ENCODE data around the gene FOXC2.

Gene FOXC2

DNA sequence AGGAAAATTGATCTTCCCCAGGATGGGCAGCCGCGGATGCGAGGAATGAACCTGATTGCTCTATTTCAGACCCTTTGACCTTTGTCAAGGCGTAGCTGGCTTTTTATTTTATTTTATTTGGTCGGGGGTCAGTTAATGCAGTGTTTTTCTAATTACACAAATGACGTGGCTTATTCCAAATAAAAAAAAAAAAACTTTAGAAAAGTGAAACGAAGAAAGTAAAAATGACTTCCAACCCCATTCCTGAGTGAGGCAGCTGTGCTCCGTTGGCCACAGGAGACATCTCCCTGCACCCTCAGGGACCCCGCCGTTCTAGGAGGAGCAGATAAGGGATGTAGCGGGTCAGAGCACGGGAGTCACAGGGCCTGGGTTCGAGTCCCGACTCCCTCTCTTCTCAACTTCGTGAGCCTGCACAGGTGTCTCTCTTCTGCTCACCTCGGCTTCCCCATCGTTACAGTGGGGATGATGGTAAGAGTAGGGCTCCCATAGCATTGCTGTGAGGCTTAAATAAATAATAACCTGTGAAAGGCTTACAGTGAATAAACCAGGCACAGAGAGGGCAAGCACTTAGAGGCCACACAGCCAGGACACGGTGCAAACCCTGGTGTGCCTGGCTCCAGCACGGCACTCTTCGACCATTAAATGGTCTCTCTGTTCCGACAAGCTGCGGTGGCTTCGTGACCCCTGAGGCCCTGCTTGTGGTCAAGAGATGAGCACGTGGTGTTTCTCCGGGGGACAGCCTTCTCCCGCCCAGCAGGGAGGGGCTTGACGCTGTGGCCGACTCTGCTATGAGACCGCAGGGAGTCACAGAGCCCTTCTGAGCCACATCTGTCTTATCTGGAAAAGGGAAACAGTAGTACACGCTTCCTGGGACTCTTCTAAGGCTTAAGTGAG is 46.1 kb upstream of the FOXC2 start:
- no peak for TF ChIP-seq TAF1 (IDR thresholded peaks at IDR 0.05; ENCODE audit: borderline replicate concordance, insufficient read depth, low read length)

DNA sequence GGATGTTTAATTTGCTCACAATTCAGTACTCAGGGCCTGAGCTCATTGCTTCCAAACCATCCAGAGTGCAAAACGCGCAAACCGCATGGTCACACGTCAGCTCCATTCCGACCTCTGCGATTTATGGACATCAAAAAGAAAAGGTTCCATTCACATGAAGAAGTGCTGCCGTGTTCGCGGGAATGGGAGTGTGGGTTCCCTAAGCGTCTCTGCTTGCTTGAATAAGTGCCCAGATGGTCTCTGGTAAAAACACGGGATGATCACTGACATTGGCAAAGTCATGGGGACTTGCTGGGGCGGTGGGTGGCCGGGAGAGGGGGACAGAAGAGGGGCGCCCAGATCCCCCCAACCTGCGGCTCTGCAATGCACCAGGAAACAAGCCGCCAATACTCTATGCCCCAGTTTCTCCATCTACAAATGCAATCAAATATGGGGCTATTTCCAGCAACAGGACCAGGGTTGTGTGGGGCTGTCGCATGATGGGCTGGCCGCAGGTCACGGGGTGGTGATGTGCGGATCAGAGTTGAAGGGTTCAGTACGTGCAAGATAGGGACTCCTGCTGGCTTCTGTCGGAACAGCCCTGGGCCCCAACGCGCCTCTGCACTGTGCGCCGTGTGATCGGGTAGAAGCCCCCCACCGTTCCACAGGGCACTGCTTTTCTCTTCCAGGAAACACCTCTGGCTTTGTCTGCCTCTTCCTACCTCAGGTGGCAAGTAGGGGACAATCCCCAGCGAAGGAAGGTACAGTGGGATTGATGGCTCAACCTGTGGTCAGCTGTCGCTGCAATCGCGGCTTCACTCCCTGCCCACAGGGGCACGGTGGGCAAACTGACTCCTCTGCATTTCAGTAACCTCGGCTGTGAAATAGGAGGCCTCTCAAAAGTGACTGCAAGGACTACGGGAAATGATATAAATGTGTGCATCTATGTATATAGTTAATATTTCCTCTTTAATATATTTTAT is 45.1 kb upstream of the FOXC2 start:
- TF ChIP-seq TAF1 (IDR thresholded peaks at IDR 0.05; ENCODE audit: borderline replicate concordance, insufficient read depth, low read length) (no peak), POLR2AphosphoS5 (IDR thresholded peaks at IDR 0.05; ENCODE audit: low read depth, low read length) (no peak)
- TF ChIP-seq, protein P1, sequence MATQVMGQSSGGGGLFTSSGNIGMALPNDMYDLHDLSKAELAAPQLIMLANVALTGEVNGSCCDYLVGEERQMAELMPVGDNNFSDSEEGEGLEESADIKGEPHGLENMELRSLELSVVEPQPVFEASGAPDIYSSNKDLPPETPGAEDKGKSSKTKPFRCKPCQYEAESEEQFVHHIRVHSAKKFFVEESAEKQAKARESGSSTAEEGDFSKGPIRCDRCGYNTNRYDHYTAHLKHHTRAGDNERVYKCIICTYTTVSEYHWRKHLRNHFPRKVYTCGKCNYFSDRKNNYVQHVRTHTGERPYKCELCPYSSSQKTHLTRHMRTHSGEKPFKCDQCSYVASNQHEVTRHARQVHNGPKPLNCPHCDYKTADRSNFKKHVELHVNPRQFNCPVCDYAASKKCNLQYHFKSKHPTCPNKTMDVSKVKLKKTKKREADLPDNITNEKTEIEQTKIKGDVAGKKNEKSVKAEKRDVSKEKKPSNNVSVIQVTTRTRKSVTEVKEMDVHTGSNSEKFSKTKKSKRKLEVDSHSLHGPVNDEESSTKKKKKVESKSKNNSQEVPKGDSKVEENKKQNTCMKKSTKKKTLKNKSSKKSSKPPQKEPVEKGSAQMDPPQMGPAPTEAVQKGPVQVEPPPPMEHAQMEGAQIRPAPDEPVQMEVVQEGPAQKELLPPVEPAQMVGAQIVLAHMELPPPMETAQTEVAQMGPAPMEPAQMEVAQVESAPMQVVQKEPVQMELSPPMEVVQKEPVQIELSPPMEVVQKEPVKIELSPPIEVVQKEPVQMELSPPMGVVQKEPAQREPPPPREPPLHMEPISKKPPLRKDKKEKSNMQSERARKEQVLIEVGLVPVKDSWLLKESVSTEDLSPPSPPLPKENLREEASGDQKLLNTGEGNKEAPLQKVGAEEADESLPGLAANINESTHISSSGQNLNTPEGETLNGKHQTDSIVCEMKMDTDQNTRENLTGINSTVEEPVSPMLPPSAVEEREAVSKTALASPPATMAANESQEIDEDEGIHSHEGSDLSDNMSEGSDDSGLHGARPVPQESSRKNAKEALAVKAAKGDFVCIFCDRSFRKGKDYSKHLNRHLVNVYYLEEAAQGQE (IDR thresholded peaks at IDR 0.05; ENCODE audit: insufficient read depth in 1 of 2, low read depth in 2 of 2, low read length in 2 of 2) = no peak

DNA sequence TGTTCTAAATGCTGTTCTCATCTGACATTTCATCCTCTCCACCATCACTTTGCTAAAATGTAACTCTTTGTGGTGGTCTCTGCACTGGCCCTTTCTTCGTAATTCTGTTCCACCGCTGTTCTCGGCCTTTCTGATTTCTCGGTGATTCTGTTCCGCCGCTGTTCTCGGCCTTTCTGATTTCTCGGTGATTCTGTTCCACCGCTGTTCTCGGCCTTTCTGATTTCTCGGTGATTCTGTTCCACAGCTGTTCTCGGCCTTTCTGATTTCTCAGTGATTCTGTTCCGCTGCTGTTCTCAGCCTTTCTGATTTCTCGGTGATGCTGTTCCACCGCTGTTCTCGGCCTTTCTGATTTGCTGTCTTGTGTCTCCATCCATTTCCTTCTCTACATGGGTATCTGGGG is 44.0 kb upstream of the FOXC2 start:
- TF ChIP-seq FOXP2 (optimal IDR thresholded peaks at IDR 0.05; ENCODE audit: borderline replicate concordance, extremely low read depth, extremely low read length, insufficient read depth) (no peak), TAF1 (IDR thresholded peaks at IDR 0.05; ENCODE audit: borderline replicate concordance, insufficient read depth, low read length) (no peak), POLR2AphosphoS5 (IDR thresholded peaks at IDR 0.05; ENCODE audit: low read depth, low read length) (no peak), SIN3A (IDR thresholded peaks at IDR 0.05; ENCODE audit: borderline replicate concordance, insufficient read depth, low read length) (no peak)
- TF ChIP-seq, protein P1 (IDR thresholded peaks at IDR 0.05; ENCODE audit: insufficient read depth in 1 of 2, low read depth in 2 of 2, low read length in 2 of 2) = no peak

- TF ChIP-seq FOXP2 (optimal IDR thresholded peaks at IDR 0.05; ENCODE audit: borderline replicate concordance, extremely low read depth, extremely low read length, insufficient read depth) (no peak), POLR2AphosphoS5 (IDR thresholded peaks at IDR 0.05; ENCODE audit: low read depth, low read length) (no peak), SIN3A (IDR thresholded peaks at IDR 0.05; ENCODE audit: borderline replicate concordance, insufficient read depth, low read length) (no peak), TAF1 (IDR thresholded peaks at IDR 0.05; ENCODE audit: borderline replicate concordance, insufficient read depth, low read length) (no peak)
- TF ChIP-seq, protein P1 (IDR thresholded peaks at IDR 0.05; ENCODE audit: insufficient read depth in 1 of 2, low read depth in 2 of 2, low read length in 2 of 2) = no peak
Measured at GRCh38 chr16:86523166-86523740, 43.4 kb upstream of the FOXC2 start.

DNA sequence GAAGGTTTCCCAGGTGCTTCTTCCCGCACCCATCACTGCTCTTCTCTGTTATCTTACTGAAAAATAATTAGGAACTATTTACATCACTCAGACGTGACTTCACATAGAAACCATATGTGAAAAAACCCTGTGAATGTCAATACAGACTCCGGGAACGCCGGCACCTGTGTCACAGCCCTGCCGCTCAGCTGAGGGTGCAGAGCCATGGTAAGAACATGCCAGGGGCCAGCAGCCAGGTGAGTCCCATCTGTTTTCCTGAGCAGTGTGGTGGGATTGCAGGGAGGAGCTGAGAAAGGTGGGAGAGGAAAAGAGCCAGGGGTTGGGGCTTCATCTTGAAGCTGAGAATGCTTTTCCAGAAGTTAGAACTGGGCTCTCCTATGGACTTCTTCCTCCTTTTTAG is 42.6 kb upstream of the FOXC2 start:
- TF ChIP-seq TAF1 (IDR thresholded peaks at IDR 0.05; ENCODE audit: borderline replicate concordance, insufficient read depth, low read length) = no peak
- TF ChIP-seq POLR2AphosphoS5 (IDR thresholded peaks at IDR 0.05; ENCODE audit: low read depth, low read length) = no peak
- TF ChIP-seq, protein P1 (IDR thresholded peaks at IDR 0.05; ENCODE audit: insufficient read depth in 1 of 2, low read depth in 2 of 2, low read length in 2 of 2) = no peak
- TF ChIP-seq FOXP2 (optimal IDR thresholded peaks at IDR 0.05; ENCODE audit: borderline replicate concordance, extremely low read depth, extremely low read length, insufficient read depth) = no peak
- no peak for TF ChIP-seq SIN3A (IDR thresholded peaks at IDR 0.05; ENCODE audit: borderline replicate concordance, insufficient read depth, low read length)

Measured in PFSK-1 (cell line).